ENCODE results near the gene OR2AT4.

OR2AT4 gene

DNA sequence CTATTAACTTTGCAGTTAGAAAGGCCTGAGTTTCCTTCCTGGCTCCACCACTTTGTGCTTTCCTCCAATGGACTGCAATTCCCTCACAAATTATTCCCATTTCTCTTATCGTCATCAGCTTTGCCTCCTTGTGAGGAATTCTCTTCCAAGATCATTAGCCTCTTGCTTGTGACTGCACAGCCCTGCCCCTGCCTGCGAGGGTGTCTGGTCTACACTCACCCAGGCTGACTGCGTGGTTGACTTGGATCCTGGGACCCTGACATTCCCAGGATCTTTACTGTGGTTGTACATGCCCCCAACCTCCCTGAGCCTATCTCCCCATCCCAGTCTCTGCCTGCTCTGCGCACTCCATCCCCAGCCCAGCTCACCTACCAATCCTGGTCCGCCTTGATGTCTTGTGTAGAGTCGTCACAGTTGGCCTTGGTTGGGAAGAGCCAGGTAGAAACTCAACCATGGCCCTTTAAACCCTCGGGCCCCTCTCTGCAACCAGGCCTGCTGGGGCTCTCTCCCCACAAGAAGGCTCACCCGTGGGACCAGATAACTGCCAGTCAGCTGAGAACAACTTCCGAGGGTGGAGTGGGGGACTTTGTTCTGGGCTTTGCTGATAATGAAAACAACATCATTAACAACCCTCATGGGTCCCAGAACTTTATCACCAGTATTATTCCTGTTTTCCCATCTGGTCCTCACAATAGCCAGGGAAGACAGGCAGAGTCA is at the start of gene OR2AT4:
OR2AT4 (minus strand) TSS at position 421 of the 717 bp plus-strand sequence.
- intact Hi-C loops (cut with DNase I): no loop called here

DNA sequence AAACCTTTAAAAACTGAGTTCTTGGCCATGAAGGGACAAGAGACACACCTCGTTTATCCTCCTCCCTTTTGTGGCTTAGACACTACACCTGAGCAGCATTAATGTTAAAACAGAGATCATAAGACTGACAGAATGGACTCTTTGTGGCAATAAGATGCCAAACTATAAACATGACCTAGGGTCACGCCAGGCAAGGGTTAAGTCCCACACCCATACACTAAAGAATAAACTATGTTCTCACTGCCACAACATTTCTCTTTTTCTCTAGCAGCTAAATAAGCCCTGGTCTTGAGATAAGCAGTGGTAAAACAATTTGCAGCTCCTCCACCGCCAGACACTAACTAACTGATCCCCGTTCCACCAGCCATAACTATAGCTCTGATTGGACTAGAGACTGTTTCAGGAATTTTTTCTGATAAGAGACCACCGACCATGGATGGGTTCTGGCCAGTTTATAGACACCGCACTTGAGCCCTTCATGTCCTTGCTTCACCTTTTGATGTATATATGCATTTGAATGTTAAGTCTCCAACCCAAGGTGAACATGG is 49.4 kb upstream of the OR2AT4 start:
- intact Hi-C loops (cut with DNase I): loop anchor here (2.0 kb wide), 1 partner anchor 103 kb away; no protein-coding TSS in a partner anchor

More for the DNA sequence above, at the start of gene OR2AT4:
- no peak for DNase-seq

DNA sequence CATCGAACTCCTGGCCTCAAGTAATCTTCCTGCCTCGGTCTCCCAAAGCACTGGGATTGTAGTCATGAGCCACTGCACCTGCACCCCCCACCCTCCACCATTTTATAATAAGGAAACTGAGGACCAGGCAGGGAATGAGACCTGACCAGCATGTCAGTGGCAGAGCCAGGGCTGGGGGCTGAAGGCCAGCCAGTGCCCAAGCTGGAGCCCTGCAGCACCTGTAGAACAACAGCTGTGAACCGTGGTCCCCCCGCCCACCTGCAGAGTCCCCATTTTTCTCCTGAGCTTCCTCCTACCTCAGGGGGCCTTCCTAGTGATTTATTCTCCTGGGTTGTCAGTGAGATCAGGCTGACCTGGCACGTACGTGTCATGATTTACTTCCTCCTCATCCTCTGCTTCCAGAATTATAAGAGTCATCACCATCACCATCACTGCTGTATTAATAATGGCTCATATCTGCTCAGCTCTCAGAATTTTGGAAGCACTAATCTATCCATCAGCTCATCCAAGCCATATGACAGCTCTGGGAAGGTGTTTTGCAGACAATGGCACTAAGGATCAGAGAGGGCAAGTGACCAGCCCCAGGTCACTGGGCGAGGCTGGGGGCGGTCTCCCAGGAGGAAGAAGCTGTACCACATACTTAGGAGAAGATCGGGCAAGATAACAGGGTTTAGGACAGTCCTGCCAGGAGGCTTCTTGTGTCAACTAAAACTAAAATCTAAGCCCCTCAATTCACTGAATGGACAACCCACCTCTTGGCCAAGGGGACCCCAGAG is 48.7 kb upstream of the OR2AT4 start:
- peak in 4 of 42 donors; percentile 11 to 30 (median 22) for DNase-seq
- intact Hi-C loops (cut with DNase I): loop anchor here (2.0 kb wide), 1 partner anchor 103 kb away; no protein-coding TSS in a partner anchor

More for the DNA sequence above, 49.4 kb upstream of the OR2AT4 start:
- DNase-seq: no peak

DNA sequence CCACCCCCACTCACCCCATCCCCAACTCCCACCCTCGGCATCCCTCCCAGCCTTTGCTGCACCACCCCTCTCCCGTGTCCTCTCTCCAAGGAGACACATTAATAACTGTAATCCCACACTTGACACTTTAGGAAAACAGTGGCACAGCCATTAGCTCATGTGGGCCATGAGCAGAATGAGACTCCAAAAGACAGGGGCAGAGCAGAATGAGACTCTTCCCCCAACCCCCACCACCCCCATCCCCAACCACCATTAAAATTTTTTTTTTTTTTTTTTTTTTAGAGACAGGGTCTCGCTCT is 48.0 kb upstream of the OR2AT4 start:
- intact Hi-C loops (cut with DNase I): loop anchor here (2.0 kb wide), 1 partner anchor 104 kb away; no protein-coding TSS in a partner anchor
- DNase-seq: no peak

DNA sequence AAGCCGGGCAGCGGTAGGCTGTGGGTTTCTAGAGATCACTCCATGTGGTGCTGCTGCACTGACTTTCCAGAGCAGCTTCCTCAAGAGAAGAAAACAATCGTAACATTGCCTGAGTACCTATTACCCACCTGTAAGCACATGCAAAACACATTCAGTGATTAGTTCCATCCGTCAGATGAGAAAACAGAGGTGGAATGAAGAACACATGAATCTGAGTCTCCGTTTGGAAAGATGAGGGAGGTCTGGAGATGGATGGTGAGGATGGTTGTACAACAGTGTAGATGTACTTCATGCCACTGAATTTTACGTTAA is 46.7 kb upstream of the OR2AT4 start:
- intact Hi-C loops (cut with DNase I): loop anchor here (2.0 kb wide), 1 partner anchor 61 kb away; no protein-coding TSS in a partner anchor

DNA sequence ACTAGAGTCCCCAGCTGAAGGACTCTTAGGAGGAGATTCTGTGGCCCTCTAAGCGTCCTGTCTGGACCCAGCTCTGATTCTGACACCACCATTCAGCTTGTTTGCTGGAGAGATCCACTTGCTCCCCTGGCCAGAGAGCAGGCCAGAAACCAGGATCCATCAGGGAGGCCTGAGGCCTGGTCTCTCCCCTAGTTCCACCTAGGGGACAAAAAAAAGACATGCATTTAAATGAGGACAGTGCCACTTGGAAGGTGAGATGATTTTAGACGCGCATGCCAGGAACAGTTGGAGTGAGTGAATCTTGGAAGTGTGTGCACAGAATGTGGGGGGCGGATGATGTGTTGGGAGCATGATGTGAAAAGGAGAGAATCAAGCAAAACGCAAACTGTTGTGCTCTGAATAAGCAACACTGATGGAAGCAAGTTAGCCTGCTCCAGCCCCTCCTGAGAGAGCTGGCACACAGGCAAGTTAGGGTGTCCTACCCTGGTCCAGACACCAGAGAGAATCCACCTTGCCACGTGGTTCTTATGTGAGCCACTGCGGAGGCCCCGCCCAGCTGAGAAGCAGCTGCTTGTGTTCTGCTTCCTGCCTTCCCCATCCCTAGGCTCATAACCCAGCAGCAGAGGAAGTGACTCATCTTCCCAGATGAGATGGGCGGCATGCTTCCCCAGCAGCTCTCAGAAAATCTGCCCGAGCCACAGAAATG is 46.2 kb upstream of the OR2AT4 start:
- intact Hi-C loops (cut with DNase I): loop anchor here (2.0 kb wide), 1 partner anchor 62 kb away; no protein-coding TSS in a partner anchor
- DNase-seq: peak; percentile 47 to 93 (median 78)

More for the DNA sequence above, 46.7 kb upstream of the OR2AT4 start:
- no peak for DNase-seq

DNA sequence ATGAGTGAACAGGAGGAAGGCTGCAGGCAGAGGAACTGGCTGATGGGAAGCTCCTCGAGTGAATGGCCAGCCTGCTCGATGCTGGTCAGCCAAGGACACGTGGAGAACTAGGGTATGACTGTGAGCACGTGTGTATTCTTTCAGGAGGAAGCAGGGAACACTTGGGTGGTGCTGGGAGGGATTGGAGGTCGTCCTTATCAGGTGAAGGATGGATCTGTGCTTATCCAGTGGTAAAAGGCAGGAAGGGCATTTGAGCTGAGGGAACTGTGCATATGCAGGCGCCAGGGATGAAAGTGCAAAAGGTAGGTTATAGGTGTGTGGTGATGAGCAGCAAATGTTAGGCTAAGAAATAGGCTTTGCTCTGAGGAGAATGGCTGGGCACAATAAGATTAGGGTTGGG is 44.5 kb upstream of the OR2AT4 start:
- intact Hi-C loops (cut with DNase I): no loop called here
- DNase-seq: peak in 1 of 42 donors; percentile 23

DNA sequence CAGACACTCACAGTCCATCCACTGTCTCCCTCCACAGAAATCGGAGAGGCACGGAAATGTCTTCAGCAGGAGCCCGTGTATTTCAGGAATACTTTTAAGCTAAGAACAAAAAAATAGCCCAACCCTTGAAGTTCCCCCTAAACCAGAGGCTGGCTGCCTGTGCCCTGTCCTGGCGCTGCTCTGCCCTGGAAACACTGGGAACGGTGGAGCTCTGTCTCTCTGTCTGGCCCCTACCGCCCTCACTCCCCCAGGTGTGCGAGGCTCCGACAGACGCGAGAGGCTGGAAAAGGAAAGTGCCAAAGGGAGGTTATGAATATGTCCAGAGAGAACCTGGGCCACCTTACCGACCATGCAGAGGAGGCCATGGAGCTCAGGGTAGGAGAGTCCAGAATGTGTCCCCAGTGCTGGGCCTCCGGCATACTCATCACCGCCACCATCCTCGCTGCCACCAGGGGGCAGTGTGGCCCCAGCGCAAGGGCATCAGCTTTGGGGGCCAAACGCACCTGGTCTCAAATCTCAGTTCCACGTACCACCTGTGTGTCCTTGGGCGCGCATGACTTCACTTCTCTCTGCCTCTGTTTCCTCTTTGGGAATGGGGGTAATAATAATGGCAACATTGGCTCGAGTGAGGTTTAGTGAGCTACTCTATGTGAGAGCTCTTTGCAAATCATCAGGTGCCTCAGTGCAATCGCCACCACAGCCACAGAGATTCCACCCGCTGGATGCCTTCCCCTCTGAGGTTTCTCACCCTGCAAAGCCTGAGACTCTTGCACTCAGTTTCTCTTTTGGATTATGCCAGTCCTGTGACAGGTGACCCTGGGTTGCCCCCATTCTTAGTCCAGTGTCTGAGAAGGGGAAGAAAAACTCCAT is 43.8 kb upstream of the OR2AT4 start:
- peak; percentile 38 to 89 (median 76) for DNase-seq
- intact Hi-C loops (cut with DNase I): no loop called here

DNA sequence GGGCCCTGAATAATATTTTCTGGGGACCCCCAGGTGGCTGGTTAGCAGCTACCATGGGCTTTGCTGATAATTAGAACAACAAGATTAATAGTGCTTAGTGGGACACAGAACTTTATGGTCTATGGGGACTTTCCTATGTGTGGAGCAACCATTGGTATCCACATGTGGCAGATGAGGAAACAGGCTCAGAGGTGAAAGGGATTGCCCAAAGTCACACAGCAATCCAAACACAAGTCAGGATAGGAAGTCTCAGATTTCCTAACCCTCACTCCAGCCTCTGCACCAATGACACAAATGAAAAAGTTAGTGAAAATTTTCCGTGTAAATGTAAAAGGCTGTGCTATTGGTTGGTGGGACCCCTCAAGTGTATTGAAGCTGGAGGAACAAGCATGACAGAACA is 39.0 kb upstream of the OR2AT4 start:
- DNase-seq: no peak
- intact Hi-C loops (cut with DNase I): no loop called here

DNA sequence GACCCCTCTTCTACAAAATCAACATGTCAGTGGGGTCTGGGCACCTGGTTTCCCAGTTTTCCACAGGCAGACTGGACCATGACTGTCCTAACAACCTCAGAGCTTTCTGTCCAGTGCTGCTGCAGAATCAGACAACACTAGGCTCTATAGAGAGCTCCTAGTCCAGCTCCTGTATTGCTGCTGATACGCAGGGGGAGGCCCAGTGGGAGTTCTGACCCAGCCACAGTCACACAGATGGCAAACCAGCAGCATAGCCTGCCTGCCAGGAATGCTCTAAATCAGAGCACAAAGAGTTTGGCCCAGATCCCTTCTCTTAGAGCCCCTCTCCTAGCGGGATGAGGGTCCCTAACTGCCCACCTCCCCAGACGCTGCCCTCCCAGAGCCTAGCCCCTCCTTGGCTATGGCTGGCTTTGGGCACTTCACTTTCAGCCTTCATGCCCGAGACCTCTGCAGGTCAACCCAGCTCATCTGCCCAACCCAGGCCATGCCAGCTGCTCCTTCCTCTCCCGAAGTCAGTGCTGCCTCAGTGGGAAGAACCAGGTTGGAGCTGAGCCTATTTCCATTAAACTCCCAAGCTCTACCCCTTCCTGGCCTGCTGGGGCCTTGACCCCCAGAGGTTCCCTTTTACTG is 38.5 kb upstream of the OR2AT4 start:
- no peak for DNase-seq
- intact Hi-C loops (cut with DNase I): no loop called here

DNA sequence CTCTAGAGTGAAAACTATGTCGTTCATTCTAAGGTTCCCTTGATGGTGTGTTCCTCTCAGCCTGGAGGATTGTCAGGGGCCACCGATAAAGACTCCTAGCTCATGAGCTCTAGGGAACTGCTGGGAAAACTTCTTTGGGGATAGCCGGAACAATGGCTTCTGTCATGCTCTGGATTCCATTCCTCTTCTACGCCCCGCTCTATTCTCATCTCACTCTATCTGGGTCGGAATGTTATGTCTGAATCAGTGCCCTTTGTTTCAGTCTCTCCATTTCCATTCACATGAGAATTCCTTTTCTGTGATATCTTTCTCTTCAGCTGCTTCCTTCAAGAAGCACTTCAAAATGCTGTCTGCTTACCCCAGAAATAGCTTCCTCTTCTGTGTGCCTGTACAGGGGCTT is 37.3 kb upstream of the OR2AT4 start:
- DNase-seq: no peak
- intact Hi-C loops (cut with DNase I): no loop called here

DNA sequence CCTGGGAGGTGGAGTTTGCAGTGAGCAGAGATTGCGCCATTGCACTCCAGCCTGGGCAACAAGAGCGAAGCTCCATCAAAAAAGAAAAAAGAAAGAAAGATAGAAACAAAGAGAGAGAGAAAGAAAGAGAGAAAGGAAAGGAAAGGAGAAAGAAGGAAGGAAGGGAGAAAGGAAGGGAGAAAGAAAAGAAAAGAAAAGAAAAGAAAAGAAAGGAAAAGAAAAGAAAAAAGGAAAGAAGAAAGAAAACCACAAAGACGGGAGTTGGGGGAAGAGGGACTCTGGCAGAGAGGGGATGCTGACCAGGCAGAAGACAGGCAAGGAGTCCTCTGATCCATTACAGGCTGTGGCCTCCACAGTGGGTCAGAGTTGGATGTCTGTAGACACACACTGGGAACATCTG is 35.4 kb upstream of the OR2AT4 start:
- intact Hi-C loops (cut with DNase I): no loop called here
- DNase-seq: no peak

DNA sequence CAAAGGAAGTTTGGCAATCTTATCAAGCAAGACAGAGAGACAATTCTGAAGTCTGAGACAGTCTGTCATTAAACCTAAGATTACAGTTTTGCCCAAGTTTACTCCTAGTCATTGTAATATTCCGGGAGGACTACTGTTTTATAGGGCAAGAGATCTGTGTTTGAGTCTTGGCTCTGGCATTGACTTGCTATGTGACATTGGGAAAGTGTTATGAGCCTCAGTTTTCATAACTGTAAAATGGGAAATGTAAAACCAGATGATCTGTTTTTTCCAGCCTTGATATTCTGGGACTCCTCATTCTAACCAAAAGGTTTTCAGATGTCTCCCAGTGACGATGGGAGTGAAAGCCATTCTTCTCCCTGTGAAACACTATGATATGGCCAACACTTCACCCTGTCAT is 29.9 kb upstream of the OR2AT4 start:
- intact Hi-C loops (cut with DNase I): no loop called here
- no peak for DNase-seq

DNA sequence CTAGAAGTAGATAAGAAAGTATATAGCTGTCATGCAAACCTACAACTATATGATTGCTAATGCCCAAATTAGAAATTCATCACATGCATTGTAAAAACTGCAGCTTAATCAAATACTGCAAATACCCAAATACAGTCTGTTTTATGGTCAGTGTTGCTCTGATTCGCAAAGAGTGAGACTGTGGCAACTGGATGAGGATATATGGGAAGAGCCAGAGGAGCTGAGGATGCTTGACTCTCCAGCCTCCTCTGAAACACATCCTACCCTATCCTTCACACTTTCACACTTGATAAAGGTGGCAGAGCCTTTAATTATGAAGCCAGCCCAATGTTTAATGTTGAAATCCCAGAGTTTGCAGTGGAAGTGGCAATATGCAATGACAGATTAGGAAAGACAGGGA is 21.9 kb upstream of the OR2AT4 start:
- DNase-seq: no peak
- intact Hi-C loops (cut with DNase I): no loop called here

DNA sequence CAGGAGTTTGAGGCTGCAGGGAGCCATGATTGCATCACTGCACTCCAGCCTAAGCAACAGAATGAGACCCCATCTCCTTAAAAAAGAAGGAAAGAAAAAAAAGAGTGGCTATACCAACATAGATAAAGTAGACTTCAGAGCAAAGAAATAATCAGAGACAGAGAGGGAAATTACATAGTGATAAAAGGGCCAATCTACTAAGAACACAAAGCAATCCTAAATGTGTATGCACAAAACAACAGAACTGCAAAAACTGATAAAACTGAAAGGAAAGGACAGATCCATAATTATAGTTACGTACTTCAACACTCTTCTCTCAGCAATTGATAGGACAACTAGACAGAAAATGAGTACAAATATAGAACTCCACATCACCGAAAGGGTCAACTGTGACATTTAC is 17.8 kb upstream of the OR2AT4 start:
- intact Hi-C loops (cut with DNase I): no loop called here
- DNase-seq: no peak

DNA sequence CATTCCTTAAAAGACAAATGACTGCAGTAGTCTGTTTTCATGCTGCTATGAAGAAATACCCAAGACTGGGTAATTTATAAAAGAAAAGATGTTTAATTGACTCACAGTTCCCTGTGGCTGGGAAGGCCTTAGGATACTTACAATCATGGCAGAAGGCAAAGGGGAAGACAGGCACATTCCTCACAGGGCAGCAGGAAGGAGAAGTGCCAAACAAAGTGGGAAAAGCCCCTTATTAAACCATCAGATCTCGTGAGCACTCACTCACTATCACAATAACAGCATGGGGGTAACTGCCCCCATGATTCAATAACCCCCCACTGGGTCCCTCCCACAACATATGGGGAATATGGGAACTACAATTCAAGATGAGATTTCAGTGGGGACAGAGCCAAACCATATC is 16.4 kb upstream of the OR2AT4 start:
- DNase-seq: no peak
- intact Hi-C loops (cut with DNase I): no loop called here

DNA sequence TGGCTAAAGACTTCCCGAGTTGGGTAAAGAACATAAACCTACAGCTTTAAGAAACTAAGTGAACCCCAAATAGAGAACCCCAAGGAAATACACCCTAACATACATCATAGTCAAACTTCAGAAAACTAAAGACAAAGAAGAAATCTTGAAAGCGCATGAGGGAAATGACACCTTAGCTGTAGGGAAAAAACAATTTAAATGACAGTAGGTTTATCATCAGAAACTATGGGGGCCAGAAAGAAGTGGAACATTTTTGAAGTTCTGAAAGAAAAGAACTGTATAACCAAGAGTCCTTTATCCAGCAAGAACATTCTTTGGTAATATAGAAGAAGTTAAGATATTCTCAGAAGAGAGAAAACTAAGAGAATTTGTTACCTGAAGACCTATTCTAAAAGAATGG is 15.5 kb upstream of the OR2AT4 start:
- intact Hi-C loops (cut with DNase I): no loop called here
- no peak for DNase-seq

DNA sequence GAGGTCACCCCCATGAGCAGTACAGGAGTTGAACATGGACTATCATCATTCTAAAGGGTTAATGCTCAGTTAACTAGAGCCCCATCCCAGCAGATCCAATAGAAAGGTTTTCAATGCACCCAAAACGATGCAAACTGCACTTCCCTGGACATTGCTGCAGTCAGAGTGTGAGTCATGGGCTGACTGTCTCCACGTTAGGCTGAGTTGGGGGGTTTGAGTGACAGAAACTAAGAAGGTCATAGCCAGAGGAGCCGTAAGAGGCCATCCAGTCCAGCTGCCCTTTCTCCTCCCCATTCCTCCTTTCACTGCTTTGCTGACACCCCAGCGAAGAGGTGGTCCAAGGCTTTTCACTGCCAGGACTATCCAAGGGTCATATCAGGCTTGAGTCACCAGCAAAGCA is 10.5 kb upstream of the OR2AT4 start:
- DNase-seq: no peak
- intact Hi-C loops (cut with DNase I): no loop called here
